WTC11 (cell line): Measurements from ENCODE around the gene SLC6A5. TPM values are rescaled to one million over a fixed set of nuclear protein-coding genes. Genes with fewer than 3 reads are reported as not detected.

Source experiments
- ATAC-seq: fragments of 200-7000 bp; cut with Tn5 transposase; 2 replicates; pipeline ENCODE4 v1.10.0; 2021; ENCODE audit warnings: mild to moderate bottlenecking, moderate library complexity
- CTCF ChIA-PET: fragments of 300-600 bp; sonication (Branson Sonifier 250); formaldehyde crosslinking; loops from one replicate; lab custom pipeline; 2021; ENCODE audit warnings: antibody characterized with exemption; lab: Charles Lee
- POLR2A ChIA-PET: fragments of 350-600 bp; sonication (Branson Sonifier 250); formaldehyde crosslinking; loops from one replicate; lab custom pipeline; 2021; ENCODE audit warnings: antibody characterized with exemption; lab: Charles Lee
- DNase-seq: peaks from one replicate; pipeline ENCODE4 v3.0.0; 2021; ENCODE audit warnings: low spot score
- H3K27ac Mint-ChIP-seq: 2 replicates; pipeline ENCODE4 v1.8.0; 2021; ENCODE audit warnings: mixed read lengths
- H3K27me3 Mint-ChIP-seq: 2 replicates; pipeline ENCODE4 v1.8.0; 2021; ENCODE audit warnings: low read depth, mild to moderate bottlenecking, moderate library complexity, mixed read lengths
- H3K36me3 Mint-ChIP-seq: 2 replicates; pipeline ENCODE4 v1.8.0; 2021; ENCODE audit warnings: mixed read lengths
- H3K4me1 Mint-ChIP-seq: 2 replicates; pipeline ENCODE4 v1.8.0; 2022; ENCODE audit warnings: mixed read lengths
- H3K4me3 Mint-ChIP-seq: 2 replicates; pipeline ENCODE4 v1.8.0; 2021; ENCODE audit warnings: mild to moderate bottlenecking, moderate library complexity, mixed read lengths
- H3K9me3 Mint-ChIP-seq: 2 replicates; pipeline ENCODE4 v1.8.0; 2021; ENCODE audit warnings: mixed read lengths
- CBFB ChIP-seq: sonication (generic); formaldehyde crosslinking; IDR thresholded peaks from 2 replicates; pipeline ENCODE4 v1.8.1; 2022; ENCODE audit warnings: mild to moderate bottlenecking, low read depth, missing genetic modification reagents
- CREB1 ChIP-seq: sonication (generic); formaldehyde crosslinking; IDR thresholded peaks from 2 replicates; pipeline ENCODE4 v1.8.0; 2023; ENCODE audit warnings: mild to moderate bottlenecking, missing genetic modification reagents
- CREM ChIP-seq: sonication (generic); formaldehyde crosslinking; IDR thresholded peaks from 2 replicates; pipeline ENCODE4 v1.8.1; 2022; ENCODE audit warnings: mild to moderate bottlenecking, missing genetic modification reagents, moderate library complexity
- ESRRA ChIP-seq: sonication (generic); formaldehyde crosslinking; IDR thresholded peaks from 2 replicates; pipeline ENCODE4 v1.8.1; 2022; ENCODE audit warnings: mild to moderate bottlenecking, missing genetic modification reagents, borderline replicate concordance
- FOXK1 ChIP-seq: sonication (generic); formaldehyde crosslinking; IDR thresholded peaks from 2 replicates; pipeline ENCODE4 v1.8.0; 2022; ENCODE audit warnings: mild to moderate bottlenecking, moderate library complexity, missing genetic modification reagents
- FOXP1 ChIP-seq: sonication (generic); formaldehyde crosslinking; IDR thresholded peaks from 2 replicates; pipeline ENCODE4 v1.8.0; 2022; ENCODE audit warnings: missing genetic modification reagents, mild to moderate bottlenecking, moderate library complexity, borderline replicate concordance
- KAT7 ChIP-seq: sonication (generic); formaldehyde crosslinking; IDR thresholded peaks from 2 replicates; pipeline ENCODE4 v1.8.1; 2023; ENCODE audit warnings: missing genetic modification reagents, mild to moderate bottlenecking, borderline replicate concordance
- MAX ChIP-seq: sonication (generic); formaldehyde crosslinking; IDR thresholded peaks from 2 replicates; pipeline ENCODE4 v1.8.0; 2022; ENCODE audit warnings: mild to moderate bottlenecking, missing genetic modification reagents
- NR3C1 ChIP-seq: sonication (generic); formaldehyde crosslinking; conservative IDR thresholded peaks from 2 replicates; pipeline ENCODE4 v1.8.1; 2023; ENCODE audit warnings: low read depth, mild to moderate bottlenecking, missing genetic modification reagents
- PRRX2 ChIP-seq: fragments of 250-450 bp; sonication (Bioruptor Pico); IDR thresholded peaks from 2 replicates; pipeline ENCODE4 v1.8.0; 2021; ENCODE audit warnings: mild to moderate bottlenecking
- SMAD3 ChIP-seq: sonication (generic); formaldehyde crosslinking; IDR thresholded peaks from 2 replicates; pipeline ENCODE4 v1.8.0; 2022; ENCODE audit warnings: missing genetic modification reagents, mild to moderate bottlenecking, borderline replicate concordance
- SP1 ChIP-seq: sonication (generic); formaldehyde crosslinking; conservative IDR thresholded peaks from 2 replicates; pipeline ENCODE4 v1.8.1; 2022; ENCODE audit warnings: missing genetic modification reagents
- TP53 ChIP-seq: sonication (generic); formaldehyde crosslinking; IDR thresholded peaks from 2 replicates; pipeline ENCODE4 v1.8.1; 2023; ENCODE audit warnings: mild to moderate bottlenecking, missing genetic modification reagents
- ZBTB43 ChIP-seq: sonication (generic); formaldehyde crosslinking; IDR thresholded peaks from 2 replicates; pipeline ENCODE4 v1.8.1; 2023; ENCODE audit warnings: mild to moderate bottlenecking, missing genetic modification reagents
- ZNF263 ChIP-seq: sonication (generic); formaldehyde crosslinking; IDR thresholded peaks from 2 replicates; pipeline ENCODE4 v1.8.1; 2022; ENCODE audit warnings: low read depth, mild to moderate bottlenecking, moderate library complexity, missing genetic modification reagents
- ZNF512 ChIP-seq: sonication (generic); formaldehyde crosslinking; IDR thresholded peaks from 2 replicates; pipeline ENCODE4 v1.8.1; 2022; ENCODE audit warnings: missing genetic modification reagents, borderline replicate concordance
- total RNA-seq: library from RNA; stranded (reverse); gene quantifications from 3 replicates; pipeline ENCODE4 v1.2.3, GENCODE V29; 2021
- TF ChIP-seq, protein P1 (sequence below): sonication (generic); formaldehyde crosslinking; IDR thresholded peaks from 2 replicates; pipeline ENCODE4 v1.8.1; 2022; ENCODE audit warnings: low read depth, missing genetic modification reagents, borderline replicate concordance
- TF ChIP-seq, protein P2 (sequence below): sonication (generic); formaldehyde crosslinking; IDR thresholded peaks from 2 replicates; pipeline ENCODE4 v1.8.0; 2022; ENCODE audit warnings: mild to moderate bottlenecking, missing genetic modification reagents
- TF ChIP-seq, protein P3 (sequence below): fragments of 200-600 bp; IDR thresholded peaks from 2 replicates; pipeline ENCODE4 v1.8.0; 2022; ENCODE audit warnings: antibody characterized with exemption
- TF ChIP-seq, protein P4 (sequence below): fragments of 250-450 bp; sonication (Bioruptor Pico); IDR thresholded peaks from 2 replicates; pipeline ENCODE4 v1.8.0; 2021; ENCODE audit warnings: mild to moderate bottlenecking

The SLC6A5 gene
- total RNA-seq, 1 experiment from 2014 or later = not detected

DNA sequence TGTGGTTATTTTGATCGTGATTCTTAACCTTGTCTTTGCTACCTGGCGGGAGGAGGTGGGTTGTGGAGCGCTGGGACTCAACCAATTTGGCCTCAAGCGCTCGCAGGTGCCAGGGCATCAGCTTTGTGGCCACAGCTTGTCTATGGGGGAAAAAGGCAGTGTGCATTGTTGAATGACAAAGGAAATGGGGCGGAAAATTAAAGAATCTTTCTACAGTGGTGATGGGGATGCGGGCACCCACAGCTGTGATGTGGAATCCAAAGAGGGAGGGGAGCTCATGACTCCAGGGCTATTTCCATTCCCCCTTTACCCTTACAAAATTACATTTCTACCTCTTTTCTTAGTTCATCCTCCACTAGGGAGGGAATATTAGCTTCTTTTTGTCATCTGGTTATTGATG, 1.1 kb downstream of the SLC6A5 start:
- TF ChIP-seq PRRX2 (no peak), CREB1 (CRISPR knock-in tag) (no peak), NR3C1 (CRISPR knock-in tag) (no peak), SMAD3 (CRISPR knock-in tag) (no peak), FOXP1 (CRISPR knock-in tag) (no peak), ZNF512 (no peak), ZNF263 (no peak)
- TF ChIP-seq, protein P1, sequence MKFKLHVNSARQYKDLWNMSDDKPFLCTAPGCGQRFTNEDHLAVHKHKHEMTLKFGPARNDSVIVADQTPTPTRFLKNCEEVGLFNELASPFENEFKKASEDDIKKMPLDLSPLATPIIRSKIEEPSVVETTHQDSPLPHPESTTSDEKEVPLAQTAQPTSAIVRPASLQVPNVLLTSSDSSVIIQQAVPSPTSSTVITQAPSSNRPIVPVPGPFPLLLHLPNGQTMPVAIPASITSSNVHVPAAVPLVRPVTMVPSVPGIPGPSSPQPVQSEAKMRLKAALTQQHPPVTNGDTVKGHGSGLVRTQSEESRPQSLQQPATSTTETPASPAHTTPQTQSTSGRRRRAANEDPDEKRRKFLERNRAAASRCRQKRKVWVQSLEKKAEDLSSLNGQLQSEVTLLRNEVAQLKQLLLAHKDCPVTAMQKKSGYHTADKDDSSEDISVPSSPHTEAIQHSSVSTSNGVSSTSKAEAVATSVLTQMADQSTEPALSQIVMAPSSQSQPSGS = no peak
- ATAC-seq (no peak), DNase-seq (no peak)
- no peak overlapping the region for H3K27ac Mint-ChIP-seq
- ChIA-PET POLR2A (no interaction called here), CTCF (interaction anchor here (1.2 to 3.4 kb wide), 3 partner anchors 10 to 468 kb away, joined by 3 to 42 read pairs (median 3); no protein-coding TSS in a partner anchor)
- H3K9me3 Mint-ChIP-seq = no peaks in the 10 kb centered on the region
- no peak overlapping the region for H3K4me3 Mint-ChIP-seq
- H3K36me3 Mint-ChIP-seq = no peaks in the 10 kb centered on the region
- H3K27me3 Mint-ChIP-seq = peaks cover 100% of the 10 kb centered on the region
- peaks cover 51% of the 10 kb centered on the region for H3K4me1 Mint-ChIP-seq

GRCh38 chr11:20601221-20601914, 2.0 kb downstream of the SLC6A5 start:
- CTCF ChIA-PET = interaction anchor here (1.0 to 3.4 kb wide), 6 partner anchors 9 to 473 kb away, joined by 3 to 42 read pairs (median 4); no protein-coding TSS in a partner anchor
- H3K4me3 Mint-ChIP-seq = peak overlapping the region; percentile 59
- DNase-seq = peak; percentile 63
- no peaks in the 10 kb centered on the region for H3K36me3 Mint-ChIP-seq
- H3K27ac Mint-ChIP-seq = no peak overlapping the region
- H3K27me3 Mint-ChIP-seq = peaks cover 100% of the 10 kb centered on the region
- TF ChIP-seq KAT7 (CRISPR knock-in tag) = peak; percentile 69; the same call in 1 of the 2 replicates
- no peak for TF ChIP-seq CREB1 (CRISPR knock-in tag)
- 0 out of 2 replicates have a peak, but pooled peaks have one; percentile 39 for TF ChIP-seq CREM
- 0 out of 2 replicates have a peak, but pooled peaks have one; percentile 33 for TF ChIP-seq CBFB (CRISPR knock-in tag)
- TF ChIP-seq FOXK1 (CRISPR knock-in tag) = 0 out of 2 replicates have a peak, but pooled peaks have one; percentile 16
- no peak for TF ChIP-seq ZBTB43 (CRISPR knock-in tag)
- TF ChIP-seq MAX (CRISPR knock-in tag) = peak; percentile 71
- TF ChIP-seq, all 79 proteins: peak for 5
- POLR2A ChIA-PET = no interaction called here
- Mint-ChIP-seq H3K9me3 (no peaks in the 10 kb centered on the region), H3K4me1 (peaks cover 49% of the 10 kb centered on the region)
- ATAC-seq = peak; percentile 22

DNA sequence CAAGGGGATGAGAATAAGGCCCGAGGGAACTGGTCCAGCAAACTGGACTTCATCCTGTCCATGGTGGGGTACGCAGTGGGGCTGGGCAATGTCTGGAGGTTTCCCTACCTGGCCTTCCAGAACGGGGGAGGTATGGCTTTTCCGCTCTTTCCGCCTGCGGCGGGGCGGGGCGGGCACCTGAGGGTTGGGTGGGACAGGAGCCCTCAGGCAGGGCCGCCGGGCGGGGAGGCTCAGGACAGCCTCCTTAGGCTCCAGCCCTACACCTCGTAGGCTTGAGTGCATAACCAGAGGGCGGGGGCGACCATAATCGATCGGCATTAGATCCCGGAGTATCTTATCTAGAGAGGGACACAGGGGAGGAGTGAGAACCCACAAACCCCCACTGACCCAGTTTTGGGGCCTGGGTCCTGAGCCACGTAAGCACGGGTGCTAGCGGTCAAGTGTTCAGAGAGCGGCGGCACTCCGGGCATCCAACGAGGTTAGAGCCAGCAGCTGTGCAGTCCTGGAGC, 4.9 kb downstream of the SLC6A5 start:
- Mint-ChIP-seq H3K9me3 (no peaks in the 10 kb centered on the region), H3K4me1 (peaks cover 26% of the 10 kb centered on the region), H3K27me3 (peaks cover 100% of the 10 kb centered on the region), H3K4me3 (peak overlapping the region; percentile 14; the same call in 1 of the 2 replicates), H3K36me3 (no peaks in the 10 kb centered on the region), H3K27ac (no peak overlapping the region)
- ChIA-PET POLR2A (no interaction called here), CTCF (no interaction called here)
- ATAC-seq (no peak), DNase-seq (peak; percentile 20)
- TF ChIP-seq, protein P2, sequence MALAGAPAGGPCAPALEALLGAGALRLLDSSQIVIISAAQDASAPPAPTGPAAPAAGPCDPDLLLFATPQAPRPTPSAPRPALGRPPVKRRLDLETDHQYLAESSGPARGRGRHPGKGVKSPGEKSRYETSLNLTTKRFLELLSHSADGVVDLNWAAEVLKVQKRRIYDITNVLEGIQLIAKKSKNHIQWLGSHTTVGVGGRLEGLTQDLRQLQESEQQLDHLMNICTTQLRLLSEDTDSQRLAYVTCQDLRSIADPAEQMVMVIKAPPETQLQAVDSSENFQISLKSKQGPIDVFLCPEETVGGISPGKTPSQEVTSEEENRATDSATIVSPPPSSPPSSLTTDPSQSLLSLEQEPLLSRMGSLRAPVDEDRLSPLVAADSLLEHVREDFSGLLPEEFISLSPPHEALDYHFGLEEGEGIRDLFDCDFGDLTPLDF = no peak
- TF ChIP-seq, protein P3, sequence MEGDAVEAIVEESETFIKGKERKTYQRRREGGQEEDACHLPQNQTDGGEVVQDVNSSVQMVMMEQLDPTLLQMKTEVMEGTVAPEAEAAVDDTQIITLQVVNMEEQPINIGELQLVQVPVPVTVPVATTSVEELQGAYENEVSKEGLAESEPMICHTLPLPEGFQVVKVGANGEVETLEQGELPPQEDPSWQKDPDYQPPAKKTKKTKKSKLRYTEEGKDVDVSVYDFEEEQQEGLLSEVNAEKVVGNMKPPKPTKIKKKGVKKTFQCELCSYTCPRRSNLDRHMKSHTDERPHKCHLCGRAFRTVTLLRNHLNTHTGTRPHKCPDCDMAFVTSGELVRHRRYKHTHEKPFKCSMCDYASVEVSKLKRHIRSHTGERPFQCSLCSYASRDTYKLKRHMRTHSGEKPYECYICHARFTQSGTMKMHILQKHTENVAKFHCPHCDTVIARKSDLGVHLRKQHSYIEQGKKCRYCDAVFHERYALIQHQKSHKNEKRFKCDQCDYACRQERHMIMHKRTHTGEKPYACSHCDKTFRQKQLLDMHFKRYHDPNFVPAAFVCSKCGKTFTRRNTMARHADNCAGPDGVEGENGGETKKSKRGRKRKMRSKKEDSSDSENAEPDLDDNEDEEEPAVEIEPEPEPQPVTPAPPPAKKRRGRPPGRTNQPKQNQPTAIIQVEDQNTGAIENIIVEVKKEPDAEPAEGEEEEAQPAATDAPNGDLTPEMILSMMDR = no peak
- TF ChIP-seq, protein P4, sequence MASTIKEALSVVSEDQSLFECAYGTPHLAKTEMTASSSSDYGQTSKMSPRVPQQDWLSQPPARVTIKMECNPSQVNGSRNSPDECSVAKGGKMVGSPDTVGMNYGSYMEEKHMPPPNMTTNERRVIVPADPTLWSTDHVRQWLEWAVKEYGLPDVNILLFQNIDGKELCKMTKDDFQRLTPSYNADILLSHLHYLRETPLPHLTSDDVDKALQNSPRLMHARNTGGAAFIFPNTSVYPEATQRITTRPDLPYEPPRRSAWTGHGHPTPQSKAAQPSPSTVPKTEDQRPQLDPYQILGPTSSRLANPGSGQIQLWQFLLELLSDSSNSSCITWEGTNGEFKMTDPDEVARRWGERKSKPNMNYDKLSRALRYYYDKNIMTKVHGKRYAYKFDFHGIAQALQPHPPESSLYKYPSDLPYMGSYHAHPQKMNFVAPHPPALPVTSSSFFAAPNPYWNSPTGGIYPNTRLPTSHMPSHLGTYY (CRISPR knock-in tag) = no peak
- no peak for TF ChIP-seq TP53 (CRISPR knock-in tag)
- TF ChIP-seq ESRRA (CRISPR knock-in tag) = no peak
- TF ChIP-seq SP1 = no peak
